ACHN (cell line): Measurements from ENCODE around the gene NKX2-1.

ENCODE experiments used
- DNase-seq: peaks from one replicate; pipeline ENCODE4 v3.0.0-alpha.2; 2015
- in situ Hi-C: cut with HindIII; loops from 2 replicates; pipeline ENCODE4 v1.10.0; 2017; ENCODE audit warnings: low sequenced_read_pairs, low pct_ligation_motif_present, low pct_unique_long_range_greater_than_20kb

NKX2-1 gene

DNA sequence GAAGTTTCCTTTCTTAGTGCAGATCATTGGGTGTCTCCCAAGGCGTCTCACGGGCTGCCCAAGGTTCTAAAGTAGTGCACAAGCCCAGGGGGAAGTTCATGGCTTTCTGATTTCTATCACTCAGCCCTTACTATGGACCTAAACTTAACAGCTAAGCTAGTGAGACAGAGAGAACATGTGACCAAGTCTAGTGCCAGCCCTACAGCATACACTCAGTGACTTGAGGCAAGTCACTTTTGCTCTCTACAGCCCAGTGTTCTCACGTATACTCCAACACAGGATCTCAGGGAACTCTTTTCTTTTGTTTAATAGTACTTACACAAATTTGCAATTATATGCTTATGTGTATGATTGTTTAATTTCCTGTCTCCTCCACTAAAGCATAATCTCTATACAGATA, 48.6 kb downstream of the NKX2-1 start:
- in situ Hi-C loops, result no loop called here
- DNase-seq, result no peak

DNA sequence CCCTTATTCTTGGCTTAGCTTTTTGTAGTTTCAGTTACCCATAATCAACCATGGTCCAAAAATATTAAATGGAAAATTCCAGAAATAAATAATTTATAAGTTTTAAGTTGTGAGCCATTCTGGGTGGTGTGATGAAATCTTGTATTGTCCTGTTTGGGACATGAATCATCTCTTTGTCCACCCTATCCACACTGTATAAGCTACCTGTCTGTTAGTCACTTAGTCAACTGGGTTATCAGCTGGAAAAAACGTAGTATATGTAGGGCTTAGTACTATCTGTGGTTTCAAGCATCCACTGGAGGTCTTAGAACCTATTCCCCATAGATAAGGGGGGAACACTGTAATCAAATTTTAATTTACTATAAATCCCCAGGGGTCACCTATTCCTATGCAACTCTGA, 52.7 kb downstream of the NKX2-1 start:
- in situ Hi-C loops, result no loop called here
- DNase-seq, result no peak
